Measurements from ENCODE around the gene MYCBPAP. TPM values are rescaled to one million over a fixed set of nuclear protein-coding genes. Genes with fewer than 3 reads are reported as not detected.

Gene MYCBPAP
- total RNA-seq, 4 donors from 2014 or later: 0.64 to 3.7 (median 2.7) TPM; not detected in 1

DNA sequence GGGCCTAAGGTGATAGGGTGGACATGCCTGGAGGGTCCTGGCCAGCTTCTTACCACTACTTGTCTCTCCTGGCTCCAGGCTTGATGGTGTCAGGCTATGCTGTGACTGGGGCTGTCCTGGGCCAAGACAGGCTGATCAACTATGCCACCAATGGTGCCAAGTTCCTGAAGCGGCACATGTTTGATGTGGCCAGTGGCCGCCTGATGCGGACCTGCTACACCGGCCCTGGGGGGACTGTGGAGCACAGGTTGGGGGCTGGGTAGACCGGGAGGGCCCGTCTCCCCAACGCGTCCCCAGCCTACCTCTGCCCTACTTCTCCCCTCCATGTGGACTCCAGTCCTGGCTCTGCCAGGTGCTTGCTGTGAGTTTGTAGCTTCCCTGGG is 43.2 kb downstream of the MYCBPAP start:
- Histone ChIP-seq H3K36me3 (peaks cover 0 to 6% (median 0%) of the 10 kb centered on the region in 4 donors), H3K4me1 (peaks cover 11 to 15% (median 14%) of the 10 kb centered on the region in 4 donors), H3K27me3 (no peaks in the 10 kb centered on the region), H3K9me3 (no peaks in the 10 kb centered on the region), H3K27ac (no peak overlapping the region), H3K4me3 (no peak overlapping the region)
- no peak for DNase-seq
- TF ChIP-seq EP300 (IDR thresholded peaks at IDR 0.05; ENCODE audit: low read depth) (no peak), POLR2AphosphoS5 (IDR thresholded peaks at IDR 0.05) (no peak)
- TF ChIP-seq, protein P1, sequence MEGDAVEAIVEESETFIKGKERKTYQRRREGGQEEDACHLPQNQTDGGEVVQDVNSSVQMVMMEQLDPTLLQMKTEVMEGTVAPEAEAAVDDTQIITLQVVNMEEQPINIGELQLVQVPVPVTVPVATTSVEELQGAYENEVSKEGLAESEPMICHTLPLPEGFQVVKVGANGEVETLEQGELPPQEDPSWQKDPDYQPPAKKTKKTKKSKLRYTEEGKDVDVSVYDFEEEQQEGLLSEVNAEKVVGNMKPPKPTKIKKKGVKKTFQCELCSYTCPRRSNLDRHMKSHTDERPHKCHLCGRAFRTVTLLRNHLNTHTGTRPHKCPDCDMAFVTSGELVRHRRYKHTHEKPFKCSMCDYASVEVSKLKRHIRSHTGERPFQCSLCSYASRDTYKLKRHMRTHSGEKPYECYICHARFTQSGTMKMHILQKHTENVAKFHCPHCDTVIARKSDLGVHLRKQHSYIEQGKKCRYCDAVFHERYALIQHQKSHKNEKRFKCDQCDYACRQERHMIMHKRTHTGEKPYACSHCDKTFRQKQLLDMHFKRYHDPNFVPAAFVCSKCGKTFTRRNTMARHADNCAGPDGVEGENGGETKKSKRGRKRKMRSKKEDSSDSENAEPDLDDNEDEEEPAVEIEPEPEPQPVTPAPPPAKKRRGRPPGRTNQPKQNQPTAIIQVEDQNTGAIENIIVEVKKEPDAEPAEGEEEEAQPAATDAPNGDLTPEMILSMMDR (IDR thresholded peaks at IDR 0.05): no peak
- intact Hi-C loops (cut with DNase I; ENCODE audit: low total_unique reads): loop anchor here (5.0 kb wide), 1 partner anchor 146 kb away; no protein-coding TSS in a partner anchor
- in situ Hi-C loops (cut with MboI; ENCODE audit: low pct_ligation_motif_present in 1 of 4, low pct_unique_long_range_greater_than_20kb in 1 of 4, low sequenced_read_pairs in 3 of 4): loop anchor here in 1 of 4 donors (10.0 kb wide), 1 partner anchor 83 kb away; the partner anchor contains the start of gene ABCC3
- WGBS, 2 donors (ENCODE audit: low coverage in 1 of 2): 100% methylated on average over 7 of the region's 8 CpGs; no CpG with 5 or more reads in 1 of the 2 donors

DNA sequence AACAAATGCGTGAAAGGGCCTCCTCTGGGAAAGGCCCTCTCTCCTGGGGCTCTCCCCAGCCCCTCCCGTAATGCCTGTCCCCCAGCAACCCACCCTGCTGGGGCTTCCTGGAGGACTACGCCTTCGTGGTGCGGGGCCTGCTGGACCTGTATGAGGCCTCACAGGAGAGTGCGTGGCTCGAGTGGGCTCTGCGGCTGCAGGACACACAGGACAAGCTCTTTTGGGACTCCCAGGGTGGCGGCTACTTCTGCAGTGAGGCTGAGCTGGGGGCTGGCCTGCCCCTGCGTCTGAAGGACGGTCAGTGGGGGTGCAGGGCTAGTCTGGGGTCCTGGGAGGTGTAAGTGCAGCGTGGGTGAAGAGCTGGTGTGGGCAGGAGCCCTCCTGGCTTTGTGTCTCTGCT is 43.6 kb downstream of the MYCBPAP start:
- H3K27me3 ChIP-seq: no peaks in the 10 kb centered on the region
- 88% methylated on average over 12 of the region's 12 CpGs; no CpG with 5 or more reads in 1 of the 2 donors for WGBS, 2 donors (ENCODE audit: low coverage in 1 of 2)
- intact Hi-C loops (cut with DNase I; ENCODE audit: low total_unique reads) (loop anchor here (5.0 kb wide), 1 partner anchor 145 kb away; no protein-coding TSS in a partner anchor), in situ Hi-C loops (cut with MboI; ENCODE audit: low pct_ligation_motif_present in 1 of 4, low pct_unique_long_range_greater_than_20kb in 1 of 4, low sequenced_read_pairs in 3 of 4) (loop anchor here in 1 of 4 donors (10.0 kb wide), 1 partner anchor 83 kb away; the partner anchor contains the start of gene ABCC3)
- no peak for DNase-seq
- no peak overlapping the region for H3K4me3 ChIP-seq
- no peak overlapping the region for H3K27ac ChIP-seq
- H3K4me1 ChIP-seq: peaks cover 8 to 15% (median 10%) of the 10 kb centered on the region in 4 donors
- no peaks in the 10 kb centered on the region for H3K9me3 ChIP-seq
- peaks cover 0 to 6% (median 0%) of the 10 kb centered on the region in 4 donors for H3K36me3 ChIP-seq
- TF ChIP-seq EP300 (IDR thresholded peaks at IDR 0.05; ENCODE audit: low read depth): no peak
- TF ChIP-seq, protein P1 (IDR thresholded peaks at IDR 0.05): no peak
- TF ChIP-seq POLR2AphosphoS5 (IDR thresholded peaks at IDR 0.05): no peak
- no peak for TF ChIP-seq POLR2A (IDR thresholded peaks at IDR 0.05)

DNA sequence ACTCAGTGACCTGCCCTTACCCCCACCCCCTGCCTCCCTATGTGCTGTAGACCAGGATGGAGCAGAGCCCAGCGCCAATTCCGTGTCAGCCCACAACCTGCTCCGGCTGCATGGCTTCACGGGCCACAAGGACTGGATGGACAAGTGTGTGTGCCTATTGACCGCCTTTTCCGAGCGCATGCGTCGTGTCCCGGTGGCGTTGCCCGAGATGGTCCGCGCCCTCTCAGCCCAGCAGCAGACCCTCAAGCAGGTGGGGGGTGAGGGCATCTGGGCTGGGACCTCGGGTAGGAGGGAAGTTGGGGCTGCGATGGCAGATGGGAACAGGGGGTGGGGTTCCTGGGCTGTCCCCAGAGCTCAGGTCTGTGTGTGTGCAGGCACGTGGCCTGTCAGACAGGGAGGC is 46.0 kb downstream of the MYCBPAP start:
- no peak overlapping the region for H3K4me3 ChIP-seq
- peaks cover 0 to 6% (median 0%) of the 10 kb centered on the region in 4 donors for H3K36me3 ChIP-seq
- in situ Hi-C loops (cut with MboI; ENCODE audit: low pct_ligation_motif_present in 1 of 4, low pct_unique_long_range_greater_than_20kb in 1 of 4, low sequenced_read_pairs in 3 of 4) (loop anchor here in 1 of 4 donors (10.0 kb wide), 1 partner anchor 81 kb away; the partner anchor contains the start of gene ABCC3), intact Hi-C loops (cut with DNase I; ENCODE audit: low total_unique reads) (loop anchor here (5.0 kb wide), 1 partner anchor 143 kb away; no protein-coding TSS in a partner anchor)
- no peak for TF ChIP-seq POLR2AphosphoS5 (IDR thresholded peaks at IDR 0.05)
- TF ChIP-seq, protein P1 (IDR thresholded peaks at IDR 0.05): no peak
- no peak for TF ChIP-seq POLR2A (IDR thresholded peaks at IDR 0.05)
- TF ChIP-seq EP300 (IDR thresholded peaks at IDR 0.05; ENCODE audit: low read depth): no peak
- H3K27ac ChIP-seq: no peak overlapping the region
- WGBS, 2 donors (ENCODE audit: low coverage in 1 of 2): 98% methylated on average over 17 of the region's 17 CpGs; no CpG with 5 or more reads in 1 of the 2 donors
- DNase-seq: no peak
- H3K27me3 ChIP-seq: peaks cover 14% of the 10 kb centered on the region
- peaks cover 4 to 9% (median 7%) of the 10 kb centered on the region in 4 donors for H3K4me1 ChIP-seq
- H3K9me3 ChIP-seq: no peaks in the 10 kb centered on the region

DNA sequence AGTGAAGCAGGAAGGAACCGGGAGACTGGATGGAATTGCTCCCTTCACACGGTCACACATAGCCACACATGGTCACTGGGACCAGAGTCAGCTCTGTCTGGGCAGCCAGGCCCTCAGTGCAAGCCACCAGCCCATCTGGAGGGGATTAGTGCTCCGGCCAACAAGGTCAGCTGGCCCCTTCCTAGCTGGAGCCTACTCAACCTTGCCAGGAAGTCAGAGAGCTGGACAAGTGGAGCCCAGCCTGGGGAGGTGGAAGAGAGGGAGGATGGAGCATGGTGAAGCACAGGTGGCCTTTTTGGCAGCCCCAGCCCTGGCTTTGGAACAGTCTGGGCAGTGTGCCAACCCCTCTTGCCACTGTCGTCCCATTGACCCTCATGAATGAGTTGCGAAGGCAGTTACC is 48.6 kb downstream of the MYCBPAP start:
- TF ChIP-seq POLR2A (IDR thresholded peaks at IDR 0.05) (no peak), EP300 (IDR thresholded peaks at IDR 0.05; ENCODE audit: low read depth) (no peak), POLR2AphosphoS5 (IDR thresholded peaks at IDR 0.05) (no peak)
- TF ChIP-seq, protein P1 (IDR thresholded peaks at IDR 0.05): no peak
- intact Hi-C loops (cut with DNase I; ENCODE audit: low total_unique reads) (no loop called here), in situ Hi-C loops (cut with MboI; ENCODE audit: low pct_ligation_motif_present in 1 of 4, low pct_unique_long_range_greater_than_20kb in 1 of 4, low sequenced_read_pairs in 3 of 4) (loop anchor here in 1 of 4 donors (10.0 kb wide), 1 partner anchor 78 kb away; the partner anchor contains the start of gene ABCC3)
- WGBS, 2 donors (ENCODE audit: low coverage in 1 of 2): 59% methylated on average over 5 of the region's 5 CpGs; no CpG with 5 or more reads in 1 of the 2 donors
- peaks cover 0 to 6% (median 0%) of the 10 kb centered on the region in 4 donors for H3K36me3 ChIP-seq
- H3K27ac ChIP-seq: no peak overlapping the region
- H3K27me3 ChIP-seq: peaks cover 40% of the 10 kb centered on the region
- no peak overlapping the region for H3K4me3 ChIP-seq
- H3K4me1 ChIP-seq: peaks cover 24 to 33% (median 31%) of the 10 kb centered on the region in 4 donors
- DNase-seq: no peak
- H3K9me3 ChIP-seq: no peaks in the 10 kb centered on the region

All from transverse colon (tissue), 4 donors.